CD4-positive, alpha-beta T cell treated with Interleukin-15 for 4 hours (primary cell): Measurements from ENCODE around the gene SH3TC1.

ENCODE experiments used
- DNase-seq: peaks from one replicate; pipeline ENCODE4 v3.0.0-alpha.2; 2020; ENCODE audit warnings: low spot score

SH3TC1 gene

DNA sequence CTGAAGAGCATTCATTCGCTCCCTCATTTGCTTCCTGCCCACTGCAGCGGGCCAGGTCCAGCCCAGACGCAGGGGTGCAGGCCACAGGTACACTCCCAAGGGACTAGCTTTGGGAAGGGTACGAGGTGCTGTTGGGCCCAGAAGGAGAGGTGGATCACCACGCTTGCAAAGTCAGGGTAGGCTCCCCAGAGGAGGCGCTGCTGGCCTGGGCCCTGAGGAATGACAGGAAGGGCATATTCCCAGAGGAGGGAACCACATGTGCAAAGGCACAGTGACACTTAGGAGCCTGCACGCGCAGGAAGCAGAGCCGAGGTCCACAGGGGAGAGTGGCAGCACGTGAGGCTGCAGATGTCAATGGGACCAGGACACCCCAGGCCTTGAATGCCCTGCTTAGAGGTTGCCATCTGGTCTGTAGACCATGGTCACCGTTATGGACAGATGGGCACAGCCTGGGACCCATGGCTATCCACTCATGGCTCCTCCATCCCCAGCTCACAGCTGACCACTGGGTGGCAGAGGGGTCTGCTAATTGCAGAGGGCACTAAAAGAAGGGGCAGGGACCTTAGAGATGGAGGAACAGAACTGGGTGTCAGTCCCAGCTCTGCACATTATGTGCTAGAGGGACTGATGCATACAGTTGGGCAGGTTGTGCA, 78.4 kb downstream of the SH3TC1 start:
- DNase-seq: no peak

DNA sequence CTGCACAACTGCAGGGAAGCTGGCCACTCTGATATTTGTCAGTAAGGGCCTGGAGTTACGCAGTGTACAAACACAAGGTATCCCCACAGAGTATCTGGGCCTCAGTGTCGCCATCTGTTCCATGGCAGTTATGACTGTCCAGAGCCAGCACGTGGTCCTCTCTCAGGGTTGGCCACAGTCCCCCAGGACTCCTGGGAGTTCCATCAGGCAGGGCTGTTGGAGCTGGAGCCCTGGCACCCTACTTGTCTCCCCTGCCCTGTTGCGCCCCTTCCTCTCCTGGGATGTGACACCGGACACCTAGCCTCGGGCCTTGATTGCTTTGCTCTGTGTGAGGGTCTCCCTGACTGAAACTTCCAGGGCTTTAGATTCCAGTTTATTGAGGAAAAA, 78.9 kb downstream of the SH3TC1 start:
- DNase-seq: no peak

DNA sequence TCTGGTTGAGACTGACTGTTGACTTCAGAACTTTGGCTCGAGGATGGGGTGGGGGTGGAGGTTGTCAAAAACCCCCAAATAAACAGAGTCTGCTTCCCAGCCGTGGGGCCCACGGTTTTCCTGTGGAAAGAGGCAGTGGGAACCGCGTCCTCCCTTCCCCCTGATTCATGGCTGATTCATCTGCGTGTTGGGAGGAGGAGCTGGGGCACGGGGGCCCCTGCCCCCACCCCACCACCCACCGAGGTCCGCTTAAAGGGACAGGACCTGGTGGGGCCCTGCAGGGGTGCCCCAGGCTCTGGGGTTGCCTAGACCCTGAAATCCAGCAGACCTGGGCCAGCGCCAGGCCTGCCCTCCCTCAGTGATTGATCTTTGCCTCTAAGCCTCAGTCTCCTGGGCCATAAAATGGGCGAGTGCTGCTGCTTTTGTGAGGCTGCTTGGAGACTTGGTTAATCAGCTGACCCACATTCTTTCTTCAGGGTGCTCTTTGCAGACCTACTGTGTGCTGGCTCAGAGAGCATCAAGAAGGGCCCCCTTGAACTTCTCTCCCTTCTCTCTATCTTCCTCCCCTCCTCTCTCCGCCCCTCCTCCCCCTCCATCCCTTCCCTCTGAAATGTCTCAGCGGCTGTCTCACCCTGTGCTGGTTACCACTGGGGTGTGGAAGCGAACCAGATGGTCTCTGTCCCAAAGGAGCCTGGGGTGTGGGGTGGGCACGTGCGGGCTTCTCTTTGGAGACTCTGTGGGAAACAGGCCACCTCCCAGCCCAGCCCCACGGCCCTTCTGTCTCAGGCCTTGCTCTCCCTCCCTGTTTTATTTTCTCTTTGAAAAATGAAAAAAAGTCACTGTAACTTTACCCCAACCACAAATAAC, 79.6 kb downstream of the SH3TC1 start:
- DNase-seq: no peak

DNA sequence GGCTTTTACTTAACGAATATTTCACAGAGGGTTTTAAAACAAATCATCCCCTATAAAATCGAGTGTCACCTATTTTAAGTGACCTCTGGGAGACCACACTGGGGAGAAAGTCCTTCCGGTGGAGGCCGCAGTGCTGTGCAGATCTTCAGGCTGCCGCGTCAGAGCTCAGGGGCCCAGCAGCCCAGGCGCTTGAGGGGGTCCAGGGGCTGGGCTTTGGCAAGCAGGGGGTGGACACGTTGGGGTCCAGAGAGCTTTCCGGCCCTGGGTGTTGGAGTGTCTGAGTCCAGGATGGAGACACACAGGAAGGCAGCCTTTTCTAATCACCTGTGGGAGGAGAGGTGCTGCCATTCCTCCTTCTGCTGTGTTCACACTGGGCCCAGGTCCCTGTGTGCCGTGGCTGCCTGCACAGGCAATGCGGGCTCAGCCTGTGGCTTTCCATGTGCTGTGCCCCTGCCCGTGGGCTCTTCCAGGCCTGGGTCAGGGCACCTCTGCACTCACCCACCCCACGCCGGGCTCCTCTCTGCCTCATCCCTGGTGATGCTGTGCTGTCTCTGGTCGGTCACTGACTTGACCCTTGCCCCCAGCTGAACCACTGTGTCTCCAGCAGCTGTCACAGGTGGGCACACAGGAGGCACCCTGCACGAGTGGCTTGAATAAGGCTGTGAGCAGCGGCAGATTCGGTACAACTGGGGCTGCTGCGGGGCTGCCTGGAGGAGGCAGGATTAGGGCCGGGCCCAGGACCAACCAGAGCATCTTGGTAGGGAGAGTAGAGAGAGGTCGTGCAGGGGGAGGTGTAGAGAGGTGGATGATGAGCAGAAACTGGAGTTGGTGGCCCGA, 80.4 kb downstream of the SH3TC1 start:
- no peak for DNase-seq

DNA sequence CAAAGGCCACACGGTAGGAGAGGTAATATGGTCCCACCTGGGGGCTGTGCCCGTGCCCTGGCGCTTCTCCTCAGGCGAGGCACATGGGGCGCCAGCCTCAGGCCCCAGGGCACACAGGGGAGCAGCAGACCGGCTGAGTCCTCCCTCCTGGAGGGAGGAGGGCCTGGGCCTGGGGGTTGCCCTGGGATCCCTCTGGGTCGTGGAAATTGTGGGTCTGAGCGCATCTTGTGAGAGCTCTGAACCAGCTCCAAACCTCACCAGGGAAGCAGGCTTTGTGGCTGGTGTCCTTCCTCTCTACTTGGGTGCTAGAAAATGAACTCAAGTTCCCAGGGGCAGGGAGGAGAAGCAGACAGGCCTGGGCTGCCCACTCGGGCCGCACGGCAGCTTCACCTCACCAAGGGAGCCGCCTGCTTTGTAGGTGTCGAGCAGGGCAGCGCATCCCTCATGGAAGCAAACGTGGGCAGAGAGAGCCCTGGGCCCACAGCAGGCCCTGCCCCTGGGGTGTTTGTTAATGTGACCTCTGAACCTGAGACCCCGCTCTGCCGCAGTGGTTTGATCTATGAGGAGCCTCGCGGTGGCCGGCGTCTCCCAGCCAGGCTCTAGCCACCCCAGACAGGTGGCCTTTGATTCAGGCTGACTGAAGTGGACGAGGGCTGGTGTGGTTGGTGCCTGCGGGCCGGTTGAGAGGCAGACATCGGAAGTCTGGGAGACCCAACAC, 81.2 kb downstream of the SH3TC1 start:
- no peak for DNase-seq

DNA sequence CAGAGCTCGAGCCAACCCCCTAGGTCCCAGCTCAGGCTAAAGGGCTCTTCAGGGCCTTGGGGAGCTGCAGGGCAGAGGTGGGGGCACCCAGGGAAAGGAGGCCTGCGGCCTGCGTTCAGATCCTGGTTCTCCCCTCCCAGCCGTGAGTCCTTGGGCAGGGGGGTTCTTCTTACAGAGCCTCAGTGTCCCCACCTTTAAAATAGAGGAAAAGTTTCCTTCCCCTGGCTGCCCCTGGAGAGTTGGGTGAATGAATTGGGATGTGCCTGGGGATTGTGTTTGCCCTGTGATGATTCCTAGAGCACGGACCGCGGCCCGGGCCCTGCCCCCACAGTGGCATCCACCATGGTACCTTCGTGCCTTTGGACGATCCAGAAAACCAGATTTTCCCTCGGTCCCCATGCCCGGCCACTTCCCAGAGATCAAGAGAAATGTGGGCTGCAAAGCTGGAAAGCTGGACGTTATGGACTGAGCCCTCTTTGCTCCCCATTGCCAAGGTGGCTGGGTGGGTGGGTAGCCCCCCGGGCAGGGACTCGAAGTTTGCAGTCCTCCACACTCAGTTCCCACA, 81.9 kb downstream of the SH3TC1 start:
- no peak for DNase-seq

DNA sequence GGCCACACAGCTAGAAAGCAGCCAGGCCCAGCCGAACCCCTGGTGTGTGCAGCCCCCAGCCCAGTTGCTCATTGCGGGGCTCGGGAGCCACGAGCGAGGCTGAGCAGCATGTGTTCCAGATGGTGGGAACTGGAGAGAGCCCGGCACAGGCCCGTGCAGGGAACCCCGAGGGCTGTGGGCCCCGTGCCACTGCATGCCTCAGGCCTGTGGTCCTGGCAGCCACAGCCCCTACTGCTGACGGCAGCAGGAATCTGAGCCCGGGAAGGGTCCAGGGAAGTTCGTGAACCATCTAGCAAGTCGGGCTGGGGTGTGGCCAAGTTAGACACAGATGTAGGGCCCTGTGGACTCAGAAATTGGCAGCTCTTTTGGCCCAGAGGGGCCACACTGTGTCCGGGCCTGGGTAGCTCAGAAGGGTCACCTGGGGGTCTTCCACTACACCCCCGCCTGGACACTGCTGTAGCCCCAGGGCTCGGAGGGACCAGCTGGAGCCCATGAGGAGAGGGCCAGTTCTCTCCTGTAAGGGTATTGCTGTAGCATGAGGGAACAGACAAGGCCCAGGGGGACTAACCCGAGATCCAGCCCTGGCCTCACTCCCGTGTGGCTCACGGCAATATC, 82.5 kb downstream of the SH3TC1 start:
- no peak for DNase-seq

DNA sequence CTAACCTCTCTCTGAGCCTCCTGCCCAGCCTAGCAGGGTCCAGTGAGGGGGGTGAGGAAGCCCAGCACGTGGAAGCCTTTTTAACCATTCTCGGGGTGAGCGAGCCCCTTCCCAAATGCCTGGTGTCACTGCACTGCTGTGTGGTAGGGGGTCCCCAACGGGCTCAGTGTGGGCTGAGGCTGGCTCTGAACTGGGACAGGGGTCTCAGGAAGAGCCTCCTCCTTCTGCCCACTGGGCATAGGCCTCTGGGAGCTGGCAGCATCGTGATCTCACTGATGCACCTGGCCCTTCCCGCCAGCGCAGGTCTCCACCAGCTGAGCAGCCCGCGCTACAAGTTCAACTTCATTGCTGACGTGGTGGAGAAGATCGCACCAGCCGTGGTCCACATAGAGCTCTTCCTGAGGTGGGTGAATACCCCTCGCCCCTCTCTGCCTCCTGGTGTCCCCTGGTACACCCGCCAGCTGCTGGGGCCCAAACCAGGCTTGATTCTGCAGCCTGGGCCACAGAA, 83.1 kb downstream of the SH3TC1 start:
- DNase-seq: no peak

DNA sequence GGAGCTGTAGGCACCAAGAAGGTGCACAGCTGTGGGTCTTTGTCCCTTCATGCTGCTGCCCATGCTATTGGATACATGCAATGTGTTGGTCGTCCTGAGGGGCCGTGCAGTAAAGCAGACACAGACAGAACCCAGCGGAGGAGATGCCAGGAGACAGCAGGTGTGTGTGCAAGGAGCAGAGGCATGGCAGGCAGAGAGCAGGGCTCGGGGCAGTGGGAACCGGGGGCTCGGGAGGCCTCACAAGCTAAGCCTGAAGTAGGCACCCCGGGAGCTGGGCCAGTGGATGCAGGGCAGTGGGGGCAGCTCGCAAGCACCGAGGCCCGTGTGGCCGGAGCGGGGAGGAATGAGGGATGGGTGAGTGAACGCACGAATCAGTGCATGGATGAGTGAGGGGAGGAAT, 83.7 kb downstream of the SH3TC1 start:
- no peak for DNase-seq

DNA sequence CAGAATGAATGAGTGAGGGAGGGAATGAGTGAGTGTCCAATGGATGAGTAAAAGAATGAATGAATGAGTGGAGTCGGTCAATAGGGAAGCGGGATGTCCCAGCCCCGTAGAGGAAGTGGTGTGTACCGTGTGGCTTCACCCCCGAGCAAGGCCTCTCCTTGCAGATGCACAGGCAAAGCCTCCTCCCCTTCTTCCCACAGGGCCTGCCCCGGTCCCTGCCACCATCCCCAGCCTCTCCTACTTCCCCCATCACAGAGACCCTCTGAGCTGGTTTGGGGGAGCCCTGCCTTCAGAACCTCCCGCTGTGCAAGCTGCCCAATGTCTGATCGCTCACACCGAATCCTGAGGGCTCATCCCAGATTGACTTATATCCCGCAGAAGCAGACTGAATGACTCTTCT, 84.1 kb downstream of the SH3TC1 start:
- no peak for DNase-seq

DNA sequence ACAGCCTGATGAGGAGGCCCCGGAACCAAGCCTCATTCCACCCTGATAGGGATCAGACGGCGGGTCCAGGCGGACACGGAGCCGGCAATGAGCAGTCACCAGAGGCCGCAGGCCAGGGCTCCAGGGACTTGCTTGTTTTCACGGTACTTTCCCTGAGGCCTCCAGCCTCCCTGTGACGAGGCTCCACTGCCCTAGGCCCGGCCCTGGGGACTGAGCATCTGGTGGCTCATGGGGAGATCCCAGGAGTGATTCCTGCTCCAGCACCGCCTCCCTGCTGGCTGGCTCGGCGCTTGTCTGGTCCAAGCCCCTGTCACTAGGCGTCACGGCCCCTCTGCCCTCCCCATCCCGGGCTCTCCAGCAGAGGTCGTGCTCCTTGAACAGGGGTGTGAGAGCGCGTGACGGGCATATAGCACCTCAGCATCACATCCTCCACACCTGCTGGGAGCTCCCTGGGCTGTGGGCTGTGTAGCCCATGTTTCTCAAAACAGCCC, 84.6 kb downstream of the SH3TC1 start:
- no peak for DNase-seq

DNA sequence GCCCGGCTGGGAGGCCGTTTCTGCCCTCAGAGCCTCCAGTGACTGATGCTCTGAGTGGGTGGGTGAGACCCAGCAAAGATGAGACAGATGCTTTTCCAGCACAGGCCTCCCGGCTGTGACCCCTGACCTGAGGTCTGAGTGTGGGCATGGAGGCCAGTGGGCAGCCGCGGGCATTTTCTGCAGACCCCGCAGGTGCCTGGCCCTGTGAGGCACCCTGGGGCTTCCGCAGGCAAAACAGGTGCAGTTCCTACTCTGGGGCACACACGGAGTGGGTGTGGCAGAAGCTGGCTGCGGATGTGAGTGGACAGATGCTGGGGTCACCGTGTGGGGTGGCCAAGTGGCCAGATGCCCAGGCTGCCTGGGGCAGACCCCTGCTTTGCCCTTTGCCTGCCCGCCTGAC, 85.3 kb downstream of the SH3TC1 start:
- DNase-seq: no peak

DNA sequence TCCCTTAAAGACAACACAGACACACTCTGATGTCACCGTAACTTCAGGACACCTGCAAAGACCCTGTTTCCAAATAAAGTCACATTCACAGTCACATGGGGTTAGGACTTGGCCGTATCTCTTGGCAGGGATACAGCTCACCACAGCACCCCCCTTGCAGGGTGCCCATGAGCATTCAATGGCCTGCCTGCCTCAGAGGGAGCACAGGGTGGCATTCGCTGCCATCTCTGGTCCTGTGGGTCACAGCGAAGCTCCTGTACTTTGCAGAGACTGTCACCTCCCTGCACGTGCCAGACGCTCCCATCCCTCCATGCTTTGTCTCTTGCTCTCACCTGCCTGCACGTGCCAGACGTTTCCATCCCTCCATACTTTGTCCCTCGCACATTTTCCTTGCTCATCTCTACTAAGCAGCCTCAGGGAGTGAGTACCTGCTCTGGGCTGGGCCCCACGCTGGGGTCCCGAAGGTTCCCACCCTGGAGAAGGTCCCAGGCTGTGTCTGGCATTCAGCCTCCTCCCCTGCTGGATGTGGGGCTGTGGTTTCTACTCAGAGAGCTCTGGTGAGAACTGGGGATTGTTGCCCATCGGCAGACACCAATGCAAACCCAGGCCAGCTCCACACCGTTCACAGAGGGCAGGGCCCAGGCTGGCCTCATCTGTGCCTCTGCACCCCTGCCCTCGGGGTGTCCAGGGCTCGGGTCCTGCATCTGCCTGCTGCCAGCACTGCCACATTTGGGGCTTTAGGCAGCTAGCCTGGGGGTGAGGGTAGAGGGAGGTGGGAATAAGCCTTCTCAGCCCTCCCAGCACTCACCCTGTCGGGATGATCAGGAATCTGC, 86.3 kb downstream of the SH3TC1 start:
- no peak for DNase-seq

DNA sequence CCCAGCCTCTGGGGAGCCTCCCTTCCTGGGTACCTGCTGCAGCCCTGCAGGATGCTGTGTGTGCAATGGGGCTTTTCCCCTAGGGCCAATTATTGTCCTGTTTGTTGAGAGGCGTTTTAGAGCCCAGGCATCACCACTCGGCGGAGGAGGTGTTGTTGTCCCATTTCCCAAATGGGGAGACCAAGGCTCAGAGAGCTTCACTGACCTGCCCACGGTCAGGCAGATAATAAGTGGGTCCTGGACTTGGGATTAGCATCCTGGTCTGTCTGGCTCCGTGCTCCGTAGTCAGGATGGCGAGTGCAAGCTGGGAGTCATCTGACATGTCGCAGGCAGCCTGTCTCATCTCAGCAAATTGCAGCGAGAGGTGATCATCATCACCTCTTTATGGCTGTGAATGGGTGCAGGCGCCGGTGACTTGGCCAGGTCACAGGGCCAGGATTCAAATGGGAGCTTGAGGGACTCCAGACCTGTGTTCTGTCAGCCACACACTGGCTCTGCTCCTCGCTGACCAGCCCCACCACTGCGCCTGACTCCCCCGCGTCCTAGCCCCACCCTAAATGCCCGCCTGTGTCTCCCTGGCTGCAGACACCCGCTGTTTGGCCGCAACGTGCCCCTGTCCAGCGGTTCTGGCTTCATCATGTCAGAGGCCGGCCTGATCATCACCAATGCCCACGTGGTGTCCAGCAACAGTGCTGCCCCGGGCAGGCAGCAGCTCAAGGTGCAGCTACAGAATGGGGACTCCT, 87.1 kb downstream of the SH3TC1 start:
- DNase-seq: no peak

DNA sequence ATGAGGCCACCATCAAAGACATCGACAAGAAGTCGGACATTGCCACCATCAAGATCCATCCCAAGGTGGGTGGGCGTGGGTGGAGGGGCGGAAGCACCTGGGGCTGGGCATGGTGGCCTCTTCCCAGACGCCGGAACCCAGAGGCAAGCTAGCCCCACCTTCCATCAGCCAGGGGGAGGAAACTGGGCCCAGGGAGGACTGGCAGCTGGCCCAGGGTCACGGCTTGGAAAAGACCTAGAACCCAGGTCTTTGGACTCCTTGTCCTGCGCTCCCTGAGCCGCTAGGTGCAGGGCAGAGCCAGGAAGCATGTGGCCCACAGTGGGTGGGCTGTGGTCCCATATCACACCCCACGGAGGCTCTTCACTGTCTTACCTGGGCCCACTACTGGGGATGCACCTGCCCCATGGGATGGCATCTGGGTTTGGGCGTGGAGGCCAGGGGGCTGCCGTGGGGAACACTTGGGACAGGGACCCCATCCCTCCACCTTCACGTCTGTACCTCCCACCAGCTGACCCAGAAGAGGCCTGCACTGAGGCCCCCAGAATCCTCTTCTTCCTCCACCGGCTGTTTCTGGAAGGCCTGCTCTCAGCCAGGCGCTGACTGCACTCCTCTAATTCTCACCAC, 87.7 kb downstream of the SH3TC1 start:
- DNase-seq: no peak

DNA sequence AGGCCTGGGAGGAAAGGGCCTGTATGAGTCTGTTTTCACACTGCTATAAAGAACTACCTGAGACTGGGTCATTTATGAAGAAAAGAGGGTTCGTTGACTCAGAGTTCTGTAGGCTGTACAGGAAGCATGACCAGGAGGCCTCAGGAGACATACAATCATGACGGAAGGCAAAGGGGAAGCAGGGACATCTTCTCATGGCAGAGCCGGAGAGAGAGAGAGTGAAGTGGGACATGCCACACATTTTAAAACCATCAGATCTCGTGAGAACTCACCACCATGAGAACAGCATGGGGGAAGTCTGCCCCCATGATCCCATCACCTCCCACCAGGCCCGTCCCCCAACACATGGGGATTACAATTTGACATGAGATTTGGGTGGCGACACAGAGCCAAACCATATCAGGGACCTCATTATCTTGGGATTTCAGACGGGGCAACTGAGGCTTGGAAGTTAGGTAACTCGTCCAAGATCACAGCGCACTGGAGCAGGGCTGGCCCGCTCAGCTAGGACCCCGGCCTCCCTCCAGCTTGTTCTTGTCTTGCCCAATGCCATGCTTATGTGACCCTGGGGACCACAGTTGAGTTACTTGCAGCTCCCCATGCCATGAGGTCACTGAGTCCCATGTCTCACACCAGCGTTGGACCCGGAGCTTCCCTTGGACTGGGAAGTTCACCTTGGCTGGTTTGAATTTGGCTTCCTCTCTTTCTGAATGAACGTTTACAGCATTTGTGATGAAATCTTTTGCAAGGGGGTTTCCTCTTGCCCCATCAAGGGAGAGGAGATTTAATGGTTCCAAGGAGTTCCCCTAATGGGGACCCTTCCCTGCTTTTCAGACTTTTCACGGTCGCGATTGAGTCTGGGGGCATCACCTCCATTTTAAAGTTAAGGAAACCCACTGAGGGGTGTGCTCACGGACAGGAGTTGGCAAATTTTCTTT, 88.5 kb downstream of the SH3TC1 start:
- DNase-seq: no peak

DNA sequence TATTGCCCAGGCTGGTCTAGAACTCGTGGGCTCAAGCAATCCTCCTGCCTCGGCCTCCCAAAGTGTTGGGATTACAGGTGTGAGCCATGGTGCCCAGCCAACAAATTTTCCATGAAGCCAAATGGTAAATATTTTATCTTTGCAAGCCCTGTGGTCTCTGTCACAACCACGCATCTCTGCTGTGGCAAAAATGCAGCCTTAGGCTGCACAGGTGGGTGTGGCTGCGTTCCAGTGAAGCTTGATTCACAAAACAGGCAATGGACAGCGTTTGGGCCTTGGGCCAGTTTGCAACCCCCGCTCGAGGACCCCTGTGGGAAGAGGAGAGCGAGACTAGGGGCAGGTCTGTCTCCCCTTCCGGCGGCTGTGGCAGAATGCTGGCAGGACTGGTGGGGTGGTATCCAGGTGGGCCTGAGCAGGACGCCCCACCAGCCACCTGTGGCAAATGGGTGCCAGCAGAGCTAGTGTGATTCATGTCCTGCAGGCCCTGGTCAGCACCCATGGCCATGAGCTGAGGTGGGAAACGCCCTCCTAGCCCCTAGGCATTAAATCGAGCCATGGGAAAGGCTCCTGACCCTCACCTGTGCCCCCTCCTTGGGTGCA, 90.2 kb downstream of the SH3TC1 start:
- no peak for DNase-seq
